OCI-LY7 (cell line): ENCODE measurements around the gene VIPR1. TPM values are rescaled to one million over a fixed set of nuclear protein-coding genes. Genes with fewer than 3 reads are reported as not detected.

Experiments used
- BruUV-seq: library from RNA; stranded (reverse); fragments of 400-500 nt; replicated peaks from 2 replicates; lab custom pipeline; 2021; lab: Mats Ljungman, UMichigan
- CTCF ChIA-PET: fragments of 300-600 bp; sonication (Branson Sonifier 250); formaldehyde crosslinking; loops from one replicate; lab custom pipeline; 2022; ENCODE audit warnings: antibody characterized with exemption; ENCODE audit not compliant: unreplicated experiment; lab: Charles Lee
- POLR2A ChIA-PET: fragments of 300-600 bp; sonication (Branson Sonifier 250); formaldehyde crosslinking; loops from one replicate; lab custom pipeline; 2022; ENCODE audit warnings: antibody characterized with exemption; lab: Charles Lee
- DNase-seq: peaks from one replicate; pipeline ENCODE4 v3.0.0-alpha.2; 2015; ENCODE audit warnings: low spot score
- H2AFZ ChIP-seq: fragments of 200-600 bp; sonication (generic), shearing (Covaris generic); 2 replicates; pipeline ENCODE4 v1.6.1; 2014; ENCODE audit warnings: mild to moderate bottlenecking, antibody characterized with exemption, low read length, moderate library complexity
- H3K27ac ChIP-seq: fragments of 200-600 bp; sonication (generic); 2 replicates; pipeline ENCODE4 v1.5.1; 2014; ENCODE audit warnings: mixed run types, low read depth, mild to moderate bottlenecking, moderate library complexity, low read length, inconsistent platforms; ENCODE audit not compliant: poor library complexity, severe bottlenecking
- H3K36me3 ChIP-seq: fragments of 200-600 bp; sonication (generic); 2 replicates; pipeline ENCODE4 v1.6.1; 2014; ENCODE audit warnings: mild to moderate bottlenecking, antibody characterized with exemption, low read length, moderate library complexity, mixed read lengths; ENCODE audit not compliant: insufficient read depth
- H3K4me1 ChIP-seq: fragments of 200-600 bp; sonication (generic); 2 replicates; pipeline ENCODE4 v1.5.1; 2014; ENCODE audit warnings: mild to moderate bottlenecking, low read length; ENCODE audit not compliant: insufficient read depth, poor library complexity, severe bottlenecking
- H3K4me2 ChIP-seq: fragments of 200-600 bp; sonication (generic); 2 replicates; pipeline ENCODE4 v1.6.1; 2014; ENCODE audit warnings: mild to moderate bottlenecking, low read length
- H3K4me3 ChIP-seq: fragments of 200-600 bp; sonication (generic); 2 replicates; pipeline ENCODE4 v1.5.1; 2014; ENCODE audit warnings: mild to moderate bottlenecking, low read depth, low read length; ENCODE audit not compliant: poor library complexity, severe bottlenecking
- H3K79me2 ChIP-seq: fragments of 200-600 bp; sonication (generic); 2 replicates; pipeline ENCODE4 v1.6.1; 2016; ENCODE audit warnings: low read depth, mild to moderate bottlenecking, low read length, moderate library complexity, mixed read lengths; ENCODE audit not compliant: insufficient read depth
- H3K9me2 ChIP-seq: fragments of 200-600 bp; sonication (generic); 2 replicates; pipeline ENCODE4 v1.6.1; 2016; ENCODE audit warnings: mild to moderate bottlenecking, low read length, mixed read lengths; ENCODE audit not compliant: insufficient read depth
- H3K9me3 ChIP-seq: fragments of 200-600 bp; sonication (generic); 2 replicates; pipeline ENCODE4 v1.6.1; 2014; ENCODE audit warnings: mild to moderate bottlenecking, mixed run types, low read length, mixed read lengths
- H4K20me1 ChIP-seq: fragments of 200-600 bp; sonication (generic); 2 replicates; pipeline ENCODE4 v1.6.1; 2014; ENCODE audit warnings: mild to moderate bottlenecking, antibody characterized with exemption, low read length, moderate library complexity, mixed read lengths; ENCODE audit not compliant: insufficient read depth
- CTCF ChIP-seq: fragments of 200-600 bp; sonication (generic); conservative IDR thresholded peaks from 2 replicates; pipeline ENCODE4 v1.5.1; 2014; ENCODE audit warnings: mild to moderate bottlenecking, antibody characterized with exemption, low read length, moderate library complexity, mixed read lengths
- EZH2phosphoT487 ChIP-seq: fragments of 200-600 bp; sonication (generic); IDR thresholded peaks from 2 replicates; pipeline ENCODE4 v1.6.1; 2018; ENCODE audit warnings: low read depth, borderline replicate concordance, mild to moderate bottlenecking, mixed run types, antibody characterized with exemption, low read length, moderate library complexity, mixed read lengths
- intact Hi-C: fragments of 100-400 bp; cut with micrococcal nuclease; formaldehyde crosslinking; loops from one replicate; pipeline ENCODE4 v1.10.0; 2022; ENCODE audit not compliant: unreplicated experiment
- total RNA-seq, 2 experiments: library from RNA; depleted of rRNA in 1 of 2; stranded (reverse); fragments of >200 nt in 1 of 2; shearing (Covaris generic) in 1 of 2; gene quantifications; 2 replicates each; pipeline ENCODE4 v1.2.3, GENCODE V29; 2014 to 2022

VIPR1 gene
- total RNA-seq, 2 experiments from 2014 or later, result not detected

GRCh38 chr3:42527368-42527917 is 25.0 kb downstream of the VIPR1 start:
- intact Hi-C loops, result no loop called here
- Histone ChIP-seq H3K4me2 (no peak overlapping the region), H3K4me1 (no peaks in the 10 kb centered on the region), H2AFZ (no peak overlapping the region), H3K4me3 (no peak overlapping the region), H3K9me3 (no peaks in the 10 kb centered on the region), H3K27ac (no peak overlapping the region), H3K9me2 (no peaks in the 10 kb centered on the region), H3K79me2 (no peaks in the 10 kb centered on the region), H3K36me3 (no peaks in the 10 kb centered on the region), H4K20me1 (no peaks in the 10 kb centered on the region)
- ChIA-PET CTCF (no interaction called here), POLR2A (no interaction called here)
- BruUV-seq, result no TSS peak
- TF ChIP-seq EZH2phosphoT487 (no peak), CTCF (no peak)
- DNase-seq, result no peak

- intact Hi-C loops, result no loop called here
- no peak for TF ChIP-seq EZH2phosphoT487
- TF ChIP-seq CTCF, result no peak
- Histone ChIP-seq H3K36me3 (no peaks in the 10 kb centered on the region), H3K4me2 (no peak overlapping the region), H2AFZ (no peak overlapping the region), H3K4me3 (no peak overlapping the region), H3K9me2 (no peaks in the 10 kb centered on the region), H3K4me1 (no peaks in the 10 kb centered on the region), H3K79me2 (no peaks in the 10 kb centered on the region), H3K9me3 (no peaks in the 10 kb centered on the region), H3K27ac (no peak overlapping the region), H4K20me1 (no peaks in the 10 kb centered on the region)
- no TSS peak for BruUV-seq
- ChIA-PET CTCF (no interaction called here), POLR2A (no interaction called here)
- DNase-seq, result no peak
These were observed 27.0 kb downstream of the VIPR1 start for GRCh38 chr3:42529468-42529867.

- H3K9me3 ChIP-seq, result no peaks in the 10 kb centered on the region
- H4K20me1 ChIP-seq, result no peaks in the 10 kb centered on the region
- no peak overlapping the region for H2AFZ ChIP-seq
- no peak for DNase-seq
- no TSS peak for BruUV-seq
- ChIA-PET CTCF (no interaction called here), POLR2A (no interaction called here)
- no peaks in the 10 kb centered on the region for H3K4me1 ChIP-seq
- intact Hi-C loops, result no loop called here
- H3K4me3 ChIP-seq, result no peak overlapping the region
- no peak overlapping the region for H3K4me2 ChIP-seq
- no peaks in the 10 kb centered on the region for H3K79me2 ChIP-seq
- TF ChIP-seq CTCF, result no peak
- no peak for TF ChIP-seq EZH2phosphoT487
- H3K27ac ChIP-seq, result no peak overlapping the region
- H3K9me2 ChIP-seq, result no peaks in the 10 kb centered on the region
- no peaks in the 10 kb centered on the region for H3K36me3 ChIP-seq
These were observed 27.6 kb downstream of the VIPR1 start for GRCh38 chr3:42530073-42530472.
